Measurements from ENCODE around the gene TGIF2. TPM values are rescaled to one million over a fixed set of nuclear protein-coding genes. Genes with fewer than 3 reads are reported as not detected.
A peak's percentile ranks its signal among the peaks of the same experiment; 100 is the strongest.

Gene TGIF2
- total and polyA plus RNA-seq, 2 of the 13 experiments (the other 11 are each of a cell fraction or from before 2014, with no cell fraction given) = 41.3 to 53.9 TPM

GRCh38 chr20:36623444-36623843 lies 50.0 kb downstream of the TGIF2 start (continued):
- TF ChIP-seq MAFF (IDR thresholded peaks at IDR 0.05; ENCODE audit: low read depth, low read length) (no peak), MZF1 (CRISPR knock-in tag; IDR thresholded peaks at IDR 0.05; ENCODE audit: borderline replicate concordance) (no peak), ZNF703 (CRISPR knock-in tag; IDR thresholded peaks at IDR 0.05; ENCODE audit: borderline replicate concordance) (no peak), RFX1 (IDR thresholded peaks at IDR 0.05) (no peak), RORA (CRISPR knock-in tag; IDR thresholded peaks at IDR 0.05) (no peak), ZNF562 (CRISPR knock-in tag; IDR thresholded peaks at IDR 0.05; ENCODE audit: borderline replicate concordance) (no peak), MYPOP (CRISPR knock-in tag; IDR thresholded peaks at IDR 0.05) (no peak), MATR3 (CRISPR knock-in tag; IDR thresholded peaks at IDR 0.05) (no peak), ZNF407 (CRISPR knock-in tag; IDR thresholded peaks at IDR 0.05; ENCODE audit: not compliant biosample characterization) (no peak), EP300 (IDR thresholded peaks at IDR 0.05; ENCODE audit: low read depth in 2 of 2, low read length in 2 of 2) (peak in 1 of 2 experiments; percentile 53; a peak in 1 of 4 replicates), EP300 (CRISPR knock-in tag; IDR thresholded peaks at IDR 0.05; ENCODE audit: borderline replicate concordance) (no peak), CCDC6 (CRISPR knock-in tag; IDR thresholded peaks at IDR 0.05) (no peak), ZBTB21 (CRISPR knock-in tag; IDR thresholded peaks at IDR 0.05) (no peak), ZNF704 (CRISPR knock-in tag; IDR thresholded peaks at IDR 0.05; ENCODE audit: borderline replicate concordance) (no peak), PHF8 (CRISPR knock-in tag; IDR thresholded peaks at IDR 0.05) (no peak), ZNF512B (CRISPR knock-in tag; IDR thresholded peaks at IDR 0.05; ENCODE audit: borderline replicate concordance) (no peak)
